Measurements from ENCODE around the gene PSMD4. TPM values are rescaled to one million over a fixed set of nuclear protein-coding genes. Genes with fewer than 3 reads are reported as not detected.

PSMD4 gene
- total RNA-seq, 1 donor from 2014 or later = 170 TPM

- Mint-ChIP-seq H3K4me1 (ENCODE audit: unreplicated experiment) (peaks cover 12% of the 10 kb centered on the region), H3K9me3 (no peaks in the 10 kb centered on the region), H3K27ac (peak overlapping the region; percentile 33), H3K36me3 (peaks cover 17% of the 10 kb centered on the region), H3K4me3 (no peak overlapping the region), H3K27me3 (no peaks in the 10 kb centered on the region)
- TF ChIP-seq CTCF (conservative IDR thresholded peaks at IDR 0.05) = no peak
- no peak for DNase-seq (ENCODE audit: extremely low spot score, unreplicated experiment)
These were observed 34.0 kb downstream of the PSMD4 start for GRCh38 chr1:151288502-151288901.

GRCh38 chr1:151289080-151289935 lies 34.8 kb downstream of the PSMD4 start:
- Mint-ChIP-seq H3K4me3 (no peak overlapping the region), H3K27ac (peak overlapping the region; percentile 33), H3K27me3 (no peaks in the 10 kb centered on the region), H3K4me1 (ENCODE audit: unreplicated experiment) (peaks cover 4% of the 10 kb centered on the region), H3K36me3 (peaks cover 23% of the 10 kb centered on the region), H3K9me3 (no peaks in the 10 kb centered on the region)
- no peak for TF ChIP-seq CTCF (conservative IDR thresholded peaks at IDR 0.05)
- no peak for DNase-seq (ENCODE audit: extremely low spot score, unreplicated experiment)

- Mint-ChIP-seq H3K36me3 (peaks cover 22% of the 10 kb centered on the region), H3K27me3 (no peaks in the 10 kb centered on the region), H3K4me3 (no peak overlapping the region), H3K27ac (no peak overlapping the region), H3K4me1 (ENCODE audit: unreplicated experiment) (no peaks in the 10 kb centered on the region), H3K9me3 (no peaks in the 10 kb centered on the region)
- TF ChIP-seq CTCF (conservative IDR thresholded peaks at IDR 0.05) = no peak
- DNase-seq (ENCODE audit: extremely low spot score, unreplicated experiment) = no peak
These were observed 35.6 kb downstream of the PSMD4 start for GRCh38 chr1:151289991-151290708.

- Mint-ChIP-seq H3K27me3 (no peaks in the 10 kb centered on the region), H3K36me3 (peaks cover 22% of the 10 kb centered on the region), H3K4me3 (no peak overlapping the region), H3K4me1 (ENCODE audit: unreplicated experiment) (no peaks in the 10 kb centered on the region), H3K9me3 (no peaks in the 10 kb centered on the region), H3K27ac (no peak overlapping the region)
- DNase-seq (ENCODE audit: extremely low spot score, unreplicated experiment) = no peak
- no peak for TF ChIP-seq CTCF (conservative IDR thresholded peaks at IDR 0.05)
These were observed 36.3 kb downstream of the PSMD4 start for GRCh38 chr1:151290709-151291303.

- no peak overlapping the region for H3K4me3 Mint-ChIP-seq
- H3K36me3 Mint-ChIP-seq = peaks cover 17% of the 10 kb centered on the region
- H3K9me3 Mint-ChIP-seq = no peaks in the 10 kb centered on the region
- H3K27ac Mint-ChIP-seq = no peak overlapping the region
- H3K27me3 Mint-ChIP-seq = no peaks in the 10 kb centered on the region
- no peak for DNase-seq (ENCODE audit: extremely low spot score, unreplicated experiment)
- TF ChIP-seq CTCF (conservative IDR thresholded peaks at IDR 0.05) = no peak
- no peaks in the 10 kb centered on the region for H3K4me1 Mint-ChIP-seq (ENCODE audit: unreplicated experiment)
These were observed 37.9 kb downstream of the PSMD4 start for GRCh38 chr1:151292207-151293030.
